Astrocyte (in vitro differentiated cells and primary cell): ENCODE measurements around the gene PPY. TPM values are rescaled to one million over a fixed set of nuclear protein-coding genes. Genes with fewer than 3 reads are reported as not detected.

ENCODE experiments used
- DNase-seq: peaks from one replicate; pipeline ENCODE4 v3.0.0-alpha.2; 2010; ENCODE audit warnings: low read depth
- FAIRE-seq: peaks from 2 replicates; lab custom pipeline; 2011; peaks lifted over from hg19 to GRCh38; lab: Jason Lieb, UNC
- H2AFZ ChIP-seq: 2 replicates; pipeline ENCODE4 v1.6.0; 2012; ENCODE audit warnings: low read depth, low read length, inconsistent platforms
- H3K27ac ChIP-seq: 2 replicates; pipeline ENCODE4 v1.5.1; 2011; ENCODE audit warnings: low read depth, low read length, inconsistent platforms
- H3K27me3 ChIP-seq: 2 replicates; pipeline ENCODE4 v1.6.0; 2011; ENCODE audit warnings: low read length, inconsistent platforms; ENCODE audit not compliant: insufficient read depth
- H3K36me3 ChIP-seq: 2 replicates; pipeline ENCODE4 v1.5.1; 2011; ENCODE audit warnings: low read length, inconsistent platforms; ENCODE audit not compliant: insufficient read depth
- H3K4me1 ChIP-seq: 2 replicates; pipeline ENCODE4 v1.5.1; 2011; ENCODE audit warnings: low read length, inconsistent platforms; ENCODE audit not compliant: insufficient read depth
- H3K4me2 ChIP-seq: 2 replicates; pipeline ENCODE4 v1.6.0; 2012; ENCODE audit warnings: low read length, inconsistent platforms
- H3K4me3 ChIP-seq: 2 replicates; pipeline ENCODE4 v1.5.1; 2011; ENCODE audit warnings: low read depth, mild to moderate bottlenecking, low read length, inconsistent platforms; ENCODE audit not compliant: insufficient read depth
- H3K79me2 ChIP-seq: 2 replicates; pipeline ENCODE4 v1.6.0; 2012; ENCODE audit warnings: mild to moderate bottlenecking, low read length, inconsistent platforms; ENCODE audit not compliant: insufficient read depth
- H3K9ac ChIP-seq: 2 replicates; pipeline ENCODE4 v1.6.0; 2012; ENCODE audit warnings: mild to moderate bottlenecking, low read length, inconsistent platforms
- H3K9me3 ChIP-seq: 2 replicates; pipeline ENCODE4 v1.5.1; 2012; ENCODE audit warnings: low read depth, mild to moderate bottlenecking, low read length, inconsistent platforms; ENCODE audit not compliant: insufficient read depth
- H4K20me1 ChIP-seq: 2 replicates; pipeline ENCODE4 v1.6.0; 2012; ENCODE audit warnings: low read length, inconsistent platforms; ENCODE audit not compliant: insufficient read depth
- H3K27ac Mint-ChIP-seq: one replicate; pipeline ENCODE4 v1.8.0; 2021; ENCODE audit warnings: mild to moderate bottlenecking, mixed read lengths; ENCODE audit not compliant: unreplicated experiment
- H3K27me3 Mint-ChIP-seq: one replicate; pipeline ENCODE4 v1.8.0; 2021; ENCODE audit warnings: low read depth, mixed read lengths; ENCODE audit not compliant: unreplicated experiment
- H3K36me3 Mint-ChIP-seq: one replicate; pipeline ENCODE4 v1.8.0; 2021; ENCODE audit warnings: low read depth, mixed read lengths; ENCODE audit not compliant: unreplicated experiment
- H3K4me1 Mint-ChIP-seq: one replicate; pipeline ENCODE4 v1.8.0; 2021; ENCODE audit warnings: low read depth, mixed read lengths; ENCODE audit not compliant: unreplicated experiment
- H3K4me3 Mint-ChIP-seq: one replicate; pipeline ENCODE4 v1.8.0; 2021; ENCODE audit warnings: mild to moderate bottlenecking, moderate library complexity, mixed read lengths; ENCODE audit not compliant: unreplicated experiment
- H3K9me3 Mint-ChIP-seq: one replicate; pipeline ENCODE4 v1.8.0; 2021; ENCODE audit warnings: mild to moderate bottlenecking, mixed read lengths; ENCODE audit not compliant: unreplicated experiment
- CTCF ChIP-seq: IDR thresholded peaks from 2 replicates; pipeline ENCODE4 v1.5.1; 2011; ENCODE audit warnings: low read depth, mild to moderate bottlenecking, inconsistent platforms, low read length, moderate library complexity; ENCODE audit not compliant: insufficient read depth
- EZH2 ChIP-seq: IDR thresholded peaks from 2 replicates; pipeline ENCODE4 v1.6.1; 2012; ENCODE audit warnings: mild to moderate bottlenecking, low read length, inconsistent platforms; ENCODE audit not compliant: insufficient read depth
- total RNA-seq: library from RNA; stranded (reverse); gene quantifications from 2 replicates; pipeline ENCODE4 v1.2.1, GENCODE V29; 2021

The PPY gene
- total RNA-seq, 1 donor from 2014 or later: not detected

DNA sequence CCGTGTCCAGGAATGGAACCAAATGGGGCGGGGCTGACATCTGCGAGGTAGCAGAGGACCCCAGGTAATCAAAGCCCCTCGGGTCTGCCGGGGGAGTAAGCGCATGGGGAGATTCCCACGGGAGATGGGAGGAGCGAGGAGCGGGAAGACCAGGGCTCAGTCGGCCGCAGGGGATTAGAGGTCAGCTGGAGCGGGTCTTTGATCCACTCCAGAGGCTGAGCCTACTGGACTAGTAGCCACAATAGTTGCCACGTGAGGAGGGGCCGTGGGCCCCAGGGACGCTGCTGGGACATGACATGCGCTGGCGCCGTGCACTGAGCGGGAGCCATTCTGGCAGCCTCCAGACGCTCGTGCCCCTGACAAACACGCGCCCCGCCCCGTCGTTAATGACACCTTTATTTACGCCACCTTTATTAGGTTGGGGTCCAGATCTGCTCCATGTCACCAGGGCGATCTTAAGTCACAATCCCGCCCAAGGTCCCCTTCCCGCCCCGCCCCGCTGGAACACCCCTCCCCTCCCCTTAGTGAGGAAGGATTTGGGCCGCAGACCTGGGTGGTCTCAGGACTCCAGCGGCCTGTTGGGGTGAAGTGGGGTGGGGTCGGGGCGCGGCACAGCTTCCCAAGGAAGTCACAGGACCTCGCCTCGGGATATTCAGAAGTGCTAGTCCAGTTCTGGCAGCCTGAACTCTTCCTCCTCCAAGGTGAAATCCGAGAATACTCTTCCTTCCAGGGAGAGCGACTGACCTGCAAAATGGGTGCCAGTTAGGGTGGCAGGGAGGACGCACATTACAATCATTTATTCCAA, 15.0 kb downstream of the PPY start:
- Histone ChIP-seq H3K9ac (no peak overlapping the region), H3K27ac (no peak overlapping the region), H3K27me3 (peaks cover 52% of the 10 kb centered on the region), H4K20me1 (no peaks in the 10 kb centered on the region), H3K36me3 (no peaks in the 10 kb centered on the region), H2AFZ (peak overlapping the region; percentile 47), H3K9me3 (no peaks in the 10 kb centered on the region), H3K4me2 (peak overlapping the region; percentile 64), H3K79me2 (no peaks in the 10 kb centered on the region), H3K4me3 (no peak overlapping the region), H3K4me1 (no peaks in the 10 kb centered on the region)
- Mint-ChIP-seq H3K4me1 (peaks cover 4% of the 10 kb centered on the region), H3K27me3 (peaks cover 55% of the 10 kb centered on the region), H3K27ac (no peak overlapping the region), H3K36me3 (no peaks in the 10 kb centered on the region), H3K9me3 (peaks cover 11% of the 10 kb centered on the region), H3K4me3 (peak overlapping the region; percentile 34)
- TF ChIP-seq CTCF: no peak
- TF ChIP-seq EZH2: peak; percentile 78
- DNase-seq (no peak), FAIRE-seq (no peak)

DNA sequence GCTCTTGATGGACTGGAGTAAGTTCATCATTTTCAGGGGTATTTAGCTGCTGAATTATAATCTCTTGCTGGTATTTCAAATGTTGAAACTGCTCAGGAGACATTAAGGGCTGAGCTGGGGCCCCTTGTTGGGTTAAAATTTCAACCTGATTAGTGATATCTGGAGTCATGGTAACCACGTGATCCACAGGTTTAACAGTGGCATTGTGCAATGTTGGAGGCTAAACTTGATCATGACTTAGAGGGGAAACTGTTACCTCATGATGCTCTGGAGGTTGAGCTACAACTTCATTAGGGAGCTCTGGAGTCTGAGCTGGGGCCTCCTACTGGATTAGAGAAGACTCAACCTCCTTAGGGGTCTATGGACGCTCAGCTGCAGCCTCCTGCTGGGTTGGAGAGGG, 17.7 kb downstream of the PPY start:
- Histone ChIP-seq H3K4me2 (no peak overlapping the region), H4K20me1 (no peaks in the 10 kb centered on the region), H3K27me3 (peaks cover 49% of the 10 kb centered on the region), H3K27ac (no peak overlapping the region), H3K4me1 (no peaks in the 10 kb centered on the region), H3K9ac (no peak overlapping the region), H3K36me3 (no peaks in the 10 kb centered on the region), H3K9me3 (no peaks in the 10 kb centered on the region), H3K79me2 (no peaks in the 10 kb centered on the region), H3K4me3 (no peak overlapping the region), H2AFZ (no peak overlapping the region)
- H3K4me3 Mint-ChIP-seq: no peak overlapping the region
- H3K4me1 Mint-ChIP-seq: peaks cover 4% of the 10 kb centered on the region
- no peak overlapping the region for H3K27ac Mint-ChIP-seq
- TF ChIP-seq EZH2 (no peak), CTCF (no peak)
- H3K36me3 Mint-ChIP-seq: no peaks in the 10 kb centered on the region
- peaks cover 11% of the 10 kb centered on the region for H3K9me3 Mint-ChIP-seq
- FAIRE-seq (no peak), DNase-seq (no peak)
- H3K27me3 Mint-ChIP-seq: peaks cover 54% of the 10 kb centered on the region

DNA sequence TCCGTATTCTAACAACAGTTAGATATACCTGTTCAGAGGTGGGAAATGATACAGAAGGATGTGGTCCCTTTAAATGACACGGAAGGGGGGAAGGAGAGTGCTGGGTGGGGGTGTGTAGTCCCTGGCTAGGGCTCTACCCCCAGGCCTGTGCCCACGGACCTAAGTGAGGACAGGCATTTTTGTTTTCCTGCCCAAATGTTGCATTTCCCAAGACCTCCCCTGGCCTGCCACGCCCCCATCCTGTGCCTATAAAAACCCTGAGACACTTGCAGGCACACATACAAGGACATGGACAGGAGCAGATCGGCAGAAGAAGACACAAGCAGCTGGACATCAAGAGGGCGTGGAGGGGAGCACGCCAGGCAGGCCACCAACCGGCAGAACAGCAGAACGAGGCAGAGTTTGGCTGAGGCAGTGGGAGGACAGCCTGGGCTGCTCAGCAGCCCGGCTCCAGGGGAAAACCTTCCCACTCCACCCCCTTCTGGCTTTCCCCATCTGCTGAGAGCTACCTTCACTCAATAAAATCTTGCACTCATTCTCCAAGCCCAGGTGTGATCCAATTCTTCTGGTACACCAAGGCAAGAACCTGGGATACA, 21.7 kb downstream of the PPY start:
- Histone ChIP-seq H3K9ac (no peak overlapping the region), H3K4me1 (no peaks in the 10 kb centered on the region), H3K9me3 (no peaks in the 10 kb centered on the region), H3K4me2 (no peak overlapping the region), H4K20me1 (no peaks in the 10 kb centered on the region), H3K4me3 (no peak overlapping the region), H3K79me2 (no peaks in the 10 kb centered on the region), H3K27me3 (peaks cover 28% of the 10 kb centered on the region), H3K36me3 (no peaks in the 10 kb centered on the region), H3K27ac (no peak overlapping the region), H2AFZ (no peak overlapping the region)
- no peak overlapping the region for H3K4me3 Mint-ChIP-seq
- TF ChIP-seq CTCF (no peak), EZH2 (no peak)
- H3K4me1 Mint-ChIP-seq: no peaks in the 10 kb centered on the region
- H3K27me3 Mint-ChIP-seq: peaks cover 56% of the 10 kb centered on the region
- H3K9me3 Mint-ChIP-seq: peaks cover 11% of the 10 kb centered on the region
- no peak overlapping the region for H3K27ac Mint-ChIP-seq
- FAIRE-seq (no peak), DNase-seq (no peak)
- H3K36me3 Mint-ChIP-seq: no peaks in the 10 kb centered on the region
